GM12872 (cell line): ENCODE results near the gene ACE.

Source experiments
- CTCF ChIP-seq: IDR thresholded peaks from 3 replicates; pipeline ENCODE4 v1.5.1; 2011; ENCODE audit warnings: low read depth, mild to moderate bottlenecking, low read length, moderate library complexity; ENCODE audit not compliant: insufficient read depth

The ACE gene

GRCh38 chr17:63477480-63478440 is 899 bp downstream of the ACE start:
- TF ChIP-seq CTCF: no peak

- TF ChIP-seq CTCF: peak; percentile 91
Measured at GRCh38 chr17:63478814-63479494, 2.1 kb downstream of the ACE start.

- no peak for TF ChIP-seq CTCF
Measured at GRCh38 chr17:63479495-63480184, 2.8 kb downstream of the ACE start.

GRCh38 chr17:63480192-63480784 is 3.4 kb downstream of the ACE start:
- TF ChIP-seq CTCF: no peak

GRCh38 chr17:63480826-63481487 is 4.1 kb downstream of the ACE start:
- no peak for TF ChIP-seq CTCF

GRCh38 chr17:63481488-63481870 is 4.6 kb downstream of the ACE start:
- TF ChIP-seq CTCF: no peak
